HEK293 (cell line): ENCODE measurements around the gene HACD3.

ENCODE experiments used
- CTCF ChIA-PET: fragments of 350-600 bp; formaldehyde crosslinking; extraction: SDS; loops from one replicate; lab custom pipeline; 2021; ENCODE audit warnings: antibody characterized with exemption; lab: Yijun Ruan, JAX
- POLR2A ChIA-PET: fragments of 300-600 bp; formaldehyde crosslinking; extraction: SDS; loops from one replicate; lab custom pipeline; 2020; ENCODE audit warnings: antibody characterized with exemption, inconsistent platforms; lab: Yijun Ruan, JAX
- H3K27ac ChIP-seq: fragments of 200-500 bp; sonication (Bioruptor generic); 2 replicates; pipeline ENCODE4 v1.5.1; 2014; ENCODE audit warnings: low read depth, low read length, control low read depth, inconsistent platforms; ENCODE audit errors: extremely low read depth
- H3K36me3 ChIP-seq, 2 experiments: fragments of 200-500 bp in 1 of 2; sonication (Bioruptor generic) in 1 of 2; 1 replicate in 1 of 2; 2 replicates in 1 of 2; pipeline ENCODE4 v1.5.1; 2014 to 2017; ENCODE audit warnings: inconsistent platforms in 2 of 2, low read length in 2 of 2; ENCODE audit not compliant: control insufficient read depth in 2 of 2, insufficient read depth in 1 of 2
- H3K4me1 ChIP-seq: fragments of 200-500 bp; sonication (Bioruptor generic); 2 replicates; pipeline ENCODE4 v1.5.1; 2014; ENCODE audit warnings: mild to moderate bottlenecking, low read length, inconsistent platforms; ENCODE audit not compliant: control insufficient read depth, insufficient read depth
- H3K4me3 ChIP-seq: 2 replicates; pipeline ENCODE4 v1.5.1; 2011; ENCODE audit warnings: low read depth, mild to moderate bottlenecking, control low read depth, low read length, moderate library complexity
- H3K9me3 ChIP-seq: fragments of 200-500 bp; sonication (Bioruptor generic); 2 replicates; pipeline ENCODE4 v1.5.1; 2014; ENCODE audit warnings: low read depth, low read length, inconsistent platforms; ENCODE audit not compliant: control insufficient read depth, insufficient read depth
- SCRT1 ChIP-seq: fragments of 450-650 bp; formaldehyde crosslinking; IDR thresholded peaks from 2 replicates; pipeline ENCODE4 v1.5.1; 2016; ENCODE audit warnings: missing biosample characterization, missing genetic modification characterization, borderline replicate concordance
- YY1 ChIP-seq: fragments of 450-650 bp; formaldehyde crosslinking; IDR thresholded peaks from 2 replicates; pipeline ENCODE4 v1.5.1; 2018; ENCODE audit warnings: missing biosample characterization, missing genetic modification characterization
- ZFP3 ChIP-seq: fragments of 450-650 bp; formaldehyde crosslinking; IDR thresholded peaks from 2 replicates; pipeline ENCODE4 v1.5.1; 2016; ENCODE audit warnings: low read depth, missing biosample characterization, missing genetic modification characterization
- ZNF157 ChIP-seq: fragments of 450-650 bp; formaldehyde crosslinking; IDR thresholded peaks from 2 replicates; pipeline ENCODE4 v1.5.1; 2016; ENCODE audit warnings: missing biosample characterization, missing genetic modification characterization
- ZNF23 ChIP-seq: fragments of 450-650 bp; formaldehyde crosslinking; IDR thresholded peaks from 2 replicates; pipeline ENCODE4 v1.5.1; 2016; ENCODE audit warnings: missing biosample characterization, missing genetic modification characterization, borderline replicate concordance
- ZNF394 ChIP-seq: fragments of 450-650 bp; formaldehyde crosslinking; IDR thresholded peaks from 2 replicates; pipeline ENCODE4 v1.5.1; 2016; ENCODE audit warnings: missing biosample characterization, missing genetic modification characterization, mild to moderate bottlenecking, moderate library complexity, borderline replicate concordance
- ZNF623 ChIP-seq: fragments of 450-650 bp; formaldehyde crosslinking; IDR thresholded peaks from 2 replicates; pipeline ENCODE4 v1.5.1; 2016; ENCODE audit warnings: missing biosample characterization, missing genetic modification characterization
- ZNF791 ChIP-seq: fragments of 450-650 bp; formaldehyde crosslinking; IDR thresholded peaks from 2 replicates; pipeline ENCODE4 v1.5.1; 2016; ENCODE audit warnings: missing biosample characterization, missing genetic modification characterization
- TF ChIP-seq, protein P1 (sequence below): fragments of 450-650 bp; formaldehyde crosslinking; IDR thresholded peaks from 2 replicates; pipeline ENCODE4 v1.5.1; 2016; ENCODE audit warnings: missing biosample characterization, missing genetic modification characterization, borderline replicate concordance
- TF ChIP-seq, protein P2 (sequence below): fragments of 450-650 bp; formaldehyde crosslinking; IDR thresholded peaks from 2 replicates; pipeline ENCODE4 v1.5.1; 2016; ENCODE audit warnings: missing biosample characterization, missing genetic modification characterization
- TF ChIP-seq, protein P3 (sequence below): fragments of 450-650 bp; formaldehyde crosslinking; IDR thresholded peaks from 2 replicates; pipeline ENCODE4 v1.5.1; 2016; ENCODE audit warnings: missing biosample characterization, missing genetic modification characterization
- TF ChIP-seq, protein P4 (sequence below): fragments of 450-650 bp; formaldehyde crosslinking; IDR thresholded peaks from 2 replicates; pipeline ENCODE4 v1.5.1; 2016; ENCODE audit warnings: missing biosample characterization, missing genetic modification characterization
- TF ChIP-seq, protein P5 (sequence below): fragments of 450-650 bp; formaldehyde crosslinking; IDR thresholded peaks from 2 replicates; pipeline ENCODE4 v1.5.0; 2017; ENCODE audit warnings: missing biosample characterization, missing genetic modification characterization, borderline replicate concordance
- TF ChIP-seq, protein P6 (sequence below): fragments of 450-650 bp; formaldehyde crosslinking; IDR thresholded peaks from 2 replicates; pipeline ENCODE4 v1.5.1; 2016; ENCODE audit warnings: missing biosample characterization, missing genetic modification characterization

HACD3 gene

DNA sequence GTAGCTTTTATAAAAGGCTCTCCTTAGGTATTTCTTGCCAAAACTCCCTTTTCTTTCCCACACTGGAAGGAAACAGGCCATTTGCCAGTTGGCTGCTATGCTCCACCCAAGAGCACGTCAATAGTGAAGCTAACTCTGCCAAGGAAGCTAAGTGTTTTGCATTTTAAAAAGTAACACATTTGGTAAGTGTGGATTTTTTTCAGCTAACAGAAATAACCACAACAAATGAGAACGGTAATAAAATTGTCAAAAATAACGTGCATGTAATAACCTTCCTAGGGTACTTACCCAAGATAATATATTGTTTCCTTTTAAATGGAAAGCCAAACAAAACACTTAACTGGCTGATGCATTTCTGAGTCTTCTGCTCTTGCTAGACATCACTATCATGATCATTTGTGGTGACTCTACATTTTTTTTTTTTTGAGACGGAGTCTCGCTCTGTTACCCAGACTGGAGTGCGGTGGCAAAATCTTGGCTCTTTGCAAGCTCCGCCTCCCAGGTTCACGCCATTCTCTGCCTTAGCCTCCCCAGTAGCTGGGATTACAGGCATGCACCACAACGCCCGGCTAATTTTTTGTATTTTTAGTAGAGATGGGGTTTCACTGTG, 17.4 kb upstream of the HACD3 start:
- no peaks in the 10 kb centered on the region for H3K9me3 ChIP-seq
- peaks cover 16% of the 10 kb centered on the region for H3K4me1 ChIP-seq
- CTCF ChIA-PET = interaction anchor here (0.7 to 0.8 kb wide), 4 partner anchors 27 to 106 kb away, joined by 3 to 8 read pairs (median 3); no protein-coding TSS in a partner anchor
- no peak overlapping the region for H3K27ac ChIP-seq
- H3K36me3 ChIP-seq = peaks cover 35 to 56% of the 10 kb centered on the region in 2 experiments
- H3K4me3 ChIP-seq = no peak overlapping the region
- POLR2A ChIA-PET = interaction anchor here (0.6 to 1.2 kb wide), 4 partner anchors 8 to 66 kb away, joined by 3 to 6 read pairs (median 4); partner anchors contain the start of gene HACD3
- TF ChIP-seq YY1 (tag by site-specific recombination) (no peak), ZNF623 (tag by site-specific recombination) (no peak; the same call in 1 of the 2 replicates), ZFP3 (no peak), ZNF23 (tag by site-specific recombination) (no peak), ZNF157 (tag by site-specific recombination) (no peak), SCRT1 (tag by site-specific recombination) (0 out of 2 replicates have a peak, but pooled peaks have one; percentile 30), ZNF791 (tag by site-specific recombination) (no peak), ZNF394 (tag by site-specific recombination) (peak; percentile 53; the same call in 1 of the 2 replicates)
- TF ChIP-seq, protein P1, sequence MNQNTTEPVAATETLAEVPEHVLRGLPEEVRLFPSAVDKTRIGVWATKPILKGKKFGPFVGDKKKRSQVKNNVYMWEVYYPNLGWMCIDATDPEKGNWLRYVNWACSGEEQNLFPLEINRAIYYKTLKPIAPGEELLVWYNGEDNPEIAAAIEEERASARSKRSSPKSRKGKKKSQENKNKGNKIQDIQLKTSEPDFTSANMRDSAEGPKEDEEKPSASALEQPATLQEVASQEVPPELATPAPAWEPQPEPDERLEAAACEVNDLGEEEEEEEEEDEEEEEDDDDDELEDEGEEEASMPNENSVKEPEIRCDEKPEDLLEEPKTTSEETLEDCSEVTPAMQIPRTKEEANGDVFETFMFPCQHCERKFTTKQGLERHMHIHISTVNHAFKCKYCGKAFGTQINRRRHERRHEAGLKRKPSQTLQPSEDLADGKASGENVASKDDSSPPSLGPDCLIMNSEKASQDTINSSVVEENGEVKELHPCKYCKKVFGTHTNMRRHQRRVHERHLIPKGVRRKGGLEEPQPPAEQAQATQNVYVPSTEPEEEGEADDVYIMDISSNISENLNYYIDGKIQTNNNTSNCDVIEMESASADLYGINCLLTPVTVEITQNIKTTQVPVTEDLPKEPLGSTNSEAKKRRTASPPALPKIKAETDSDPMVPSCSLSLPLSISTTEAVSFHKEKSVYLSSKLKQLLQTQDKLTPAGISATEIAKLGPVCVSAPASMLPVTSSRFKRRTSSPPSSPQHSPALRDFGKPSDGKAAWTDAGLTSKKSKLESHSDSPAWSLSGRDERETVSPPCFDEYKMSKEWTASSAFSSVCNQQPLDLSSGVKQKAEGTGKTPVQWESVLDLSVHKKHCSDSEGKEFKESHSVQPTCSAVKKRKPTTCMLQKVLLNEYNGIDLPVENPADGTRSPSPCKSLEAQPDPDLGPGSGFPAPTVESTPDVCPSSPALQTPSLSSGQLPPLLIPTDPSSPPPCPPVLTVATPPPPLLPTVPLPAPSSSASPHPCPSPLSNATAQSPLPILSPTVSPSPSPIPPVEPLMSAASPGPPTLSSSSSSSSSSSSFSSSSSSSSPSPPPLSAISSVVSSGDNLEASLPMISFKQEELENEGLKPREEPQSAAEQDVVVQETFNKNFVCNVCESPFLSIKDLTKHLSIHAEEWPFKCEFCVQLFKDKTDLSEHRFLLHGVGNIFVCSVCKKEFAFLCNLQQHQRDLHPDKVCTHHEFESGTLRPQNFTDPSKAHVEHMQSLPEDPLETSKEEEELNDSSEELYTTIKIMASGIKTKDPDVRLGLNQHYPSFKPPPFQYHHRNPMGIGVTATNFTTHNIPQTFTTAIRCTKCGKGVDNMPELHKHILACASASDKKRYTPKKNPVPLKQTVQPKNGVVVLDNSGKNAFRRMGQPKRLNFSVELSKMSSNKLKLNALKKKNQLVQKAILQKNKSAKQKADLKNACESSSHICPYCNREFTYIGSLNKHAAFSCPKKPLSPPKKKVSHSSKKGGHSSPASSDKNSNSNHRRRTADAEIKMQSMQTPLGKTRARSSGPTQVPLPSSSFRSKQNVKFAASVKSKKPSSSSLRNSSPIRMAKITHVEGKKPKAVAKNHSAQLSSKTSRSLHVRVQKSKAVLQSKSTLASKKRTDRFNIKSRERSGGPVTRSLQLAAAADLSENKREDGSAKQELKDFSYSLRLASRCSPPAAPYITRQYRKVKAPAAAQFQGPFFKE = no peak
- TF ChIP-seq, protein P2, sequence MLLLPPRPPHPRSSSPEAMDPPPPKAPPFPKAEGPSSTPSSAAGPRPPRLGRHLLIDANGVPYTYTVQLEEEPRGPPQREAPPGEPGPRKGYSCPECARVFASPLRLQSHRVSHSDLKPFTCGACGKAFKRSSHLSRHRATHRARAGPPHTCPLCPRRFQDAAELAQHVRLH (tag by site-specific recombination) = peak; percentile 84
- TF ChIP-seq, protein P3, sequence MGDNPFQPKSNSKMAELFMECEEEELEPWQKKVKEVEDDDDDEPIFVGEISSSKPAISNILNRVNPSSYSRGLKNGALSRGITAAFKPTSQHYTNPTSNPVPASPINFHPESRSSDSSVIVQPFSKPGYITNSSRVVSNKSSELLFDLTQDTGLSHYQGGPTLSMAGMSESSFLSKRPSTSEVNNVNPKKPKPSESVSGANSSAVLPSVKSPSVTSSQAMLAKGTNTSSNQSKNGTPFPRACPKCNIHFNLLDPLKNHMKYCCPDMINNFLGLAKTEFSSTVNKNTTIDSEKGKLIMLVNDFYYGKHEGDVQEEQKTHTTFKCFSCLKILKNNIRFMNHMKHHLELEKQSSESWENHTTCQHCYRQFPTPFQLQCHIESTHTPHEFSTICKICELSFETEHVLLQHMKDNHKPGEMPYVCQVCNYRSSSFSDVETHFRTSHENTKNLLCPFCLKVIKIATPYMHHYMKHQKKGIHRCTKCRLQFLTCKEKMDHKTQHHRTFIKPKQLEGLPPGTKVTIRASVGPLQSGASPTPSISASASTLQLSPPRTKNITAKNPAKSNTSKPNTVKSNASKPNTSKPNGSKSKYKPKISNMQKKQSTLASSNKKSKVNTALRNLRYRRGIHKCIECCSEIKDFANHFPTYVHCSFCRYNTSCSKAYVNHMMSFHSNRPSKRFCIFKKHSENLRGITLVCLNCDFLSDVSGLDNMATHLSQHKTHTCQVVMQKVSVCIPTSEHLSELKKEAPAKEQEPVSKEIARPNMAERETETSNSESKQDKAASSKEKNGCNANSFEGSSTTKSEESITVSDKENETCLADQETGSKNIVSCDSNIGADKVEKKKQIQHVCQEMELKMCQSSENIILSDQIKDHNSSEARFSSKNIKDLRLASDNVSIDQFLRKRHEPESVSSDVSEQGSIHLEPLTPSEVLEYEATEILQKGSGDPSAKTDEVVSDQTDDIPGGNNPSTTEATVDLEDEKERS (tag by site-specific recombination) = no peak
- TF ChIP-seq, protein P4, sequence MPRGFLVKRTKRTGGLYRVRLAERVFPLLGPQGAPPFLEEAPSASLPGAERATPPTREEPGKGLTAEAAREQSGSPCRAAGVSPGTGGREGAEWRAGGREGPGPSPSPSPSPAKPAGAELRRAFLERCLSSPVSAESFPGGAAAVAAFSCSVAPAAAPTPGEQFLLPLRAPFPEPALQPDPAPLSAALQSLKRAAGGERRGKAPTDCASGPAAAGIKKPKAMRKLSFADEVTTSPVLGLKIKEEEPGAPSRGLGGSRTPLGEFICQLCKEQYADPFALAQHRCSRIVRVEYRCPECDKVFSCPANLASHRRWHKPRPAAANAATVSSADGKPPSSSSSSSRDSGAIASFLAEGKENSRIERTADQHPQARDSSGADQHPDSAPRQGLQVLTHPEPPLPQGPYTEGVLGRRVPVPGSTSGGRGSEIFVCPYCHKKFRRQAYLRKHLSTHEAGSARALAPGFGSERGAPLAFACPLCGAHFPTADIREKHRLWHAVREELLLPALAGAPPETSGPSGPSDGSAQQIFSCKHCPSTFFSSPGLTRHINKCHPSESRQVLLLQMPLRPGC = peak; percentile 75
- TF ChIP-seq, protein P5, sequence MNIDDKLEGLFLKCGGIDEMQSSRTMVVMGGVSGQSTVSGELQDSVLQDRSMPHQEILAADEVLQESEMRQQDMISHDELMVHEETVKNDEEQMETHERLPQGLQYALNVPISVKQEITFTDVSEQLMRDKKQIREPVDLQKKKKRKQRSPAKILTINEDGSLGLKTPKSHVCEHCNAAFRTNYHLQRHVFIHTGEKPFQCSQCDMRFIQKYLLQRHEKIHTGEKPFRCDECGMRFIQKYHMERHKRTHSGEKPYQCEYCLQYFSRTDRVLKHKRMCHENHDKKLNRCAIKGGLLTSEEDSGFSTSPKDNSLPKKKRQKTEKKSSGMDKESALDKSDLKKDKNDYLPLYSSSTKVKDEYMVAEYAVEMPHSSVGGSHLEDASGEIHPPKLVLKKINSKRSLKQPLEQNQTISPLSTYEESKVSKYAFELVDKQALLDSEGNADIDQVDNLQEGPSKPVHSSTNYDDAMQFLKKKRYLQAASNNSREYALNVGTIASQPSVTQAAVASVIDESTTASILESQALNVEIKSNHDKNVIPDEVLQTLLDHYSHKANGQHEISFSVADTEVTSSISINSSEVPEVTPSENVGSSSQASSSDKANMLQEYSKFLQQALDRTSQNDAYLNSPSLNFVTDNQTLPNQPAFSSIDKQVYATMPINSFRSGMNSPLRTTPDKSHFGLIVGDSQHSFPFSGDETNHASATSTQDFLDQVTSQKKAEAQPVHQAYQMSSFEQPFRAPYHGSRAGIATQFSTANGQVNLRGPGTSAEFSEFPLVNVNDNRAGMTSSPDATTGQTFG (tag by site-specific recombination) = no peak
- TF ChIP-seq, protein P6, sequence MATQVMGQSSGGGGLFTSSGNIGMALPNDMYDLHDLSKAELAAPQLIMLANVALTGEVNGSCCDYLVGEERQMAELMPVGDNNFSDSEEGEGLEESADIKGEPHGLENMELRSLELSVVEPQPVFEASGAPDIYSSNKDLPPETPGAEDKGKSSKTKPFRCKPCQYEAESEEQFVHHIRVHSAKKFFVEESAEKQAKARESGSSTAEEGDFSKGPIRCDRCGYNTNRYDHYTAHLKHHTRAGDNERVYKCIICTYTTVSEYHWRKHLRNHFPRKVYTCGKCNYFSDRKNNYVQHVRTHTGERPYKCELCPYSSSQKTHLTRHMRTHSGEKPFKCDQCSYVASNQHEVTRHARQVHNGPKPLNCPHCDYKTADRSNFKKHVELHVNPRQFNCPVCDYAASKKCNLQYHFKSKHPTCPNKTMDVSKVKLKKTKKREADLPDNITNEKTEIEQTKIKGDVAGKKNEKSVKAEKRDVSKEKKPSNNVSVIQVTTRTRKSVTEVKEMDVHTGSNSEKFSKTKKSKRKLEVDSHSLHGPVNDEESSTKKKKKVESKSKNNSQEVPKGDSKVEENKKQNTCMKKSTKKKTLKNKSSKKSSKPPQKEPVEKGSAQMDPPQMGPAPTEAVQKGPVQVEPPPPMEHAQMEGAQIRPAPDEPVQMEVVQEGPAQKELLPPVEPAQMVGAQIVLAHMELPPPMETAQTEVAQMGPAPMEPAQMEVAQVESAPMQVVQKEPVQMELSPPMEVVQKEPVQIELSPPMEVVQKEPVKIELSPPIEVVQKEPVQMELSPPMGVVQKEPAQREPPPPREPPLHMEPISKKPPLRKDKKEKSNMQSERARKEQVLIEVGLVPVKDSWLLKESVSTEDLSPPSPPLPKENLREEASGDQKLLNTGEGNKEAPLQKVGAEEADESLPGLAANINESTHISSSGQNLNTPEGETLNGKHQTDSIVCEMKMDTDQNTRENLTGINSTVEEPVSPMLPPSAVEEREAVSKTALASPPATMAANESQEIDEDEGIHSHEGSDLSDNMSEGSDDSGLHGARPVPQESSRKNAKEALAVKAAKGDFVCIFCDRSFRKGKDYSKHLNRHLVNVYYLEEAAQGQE (tag by site-specific recombination) = no peak
